HG02571 (cell line): Measurements from ENCODE around the gene FLVCR1.
"Not testable (repeated sequence)": the region's sequence is repeated elsewhere in the genome, so short reads cannot be mapped to it uniquely, and the experiment has no call there.

Experiments used
- ATAC-seq: cut with Tn5 transposase; IDR thresholded peaks from one replicate; pipeline ENCODE4 v1.9.1; 2021; ENCODE audit warnings: mild to moderate bottlenecking, moderate library complexity; ENCODE audit not compliant: unreplicated experiment

Gene FLVCR1

GRCh38 chr1:212858461-212859265 lies 588 bp downstream of the FLVCR1 start:
- ATAC-seq, result peak; percentile 18

- ATAC-seq, result no peak
Measured at GRCh38 chr1:212860713-212861581, 2.9 kb downstream of the FLVCR1 start.

- no peak for ATAC-seq
Measured at GRCh38 chr1:212862111-212862690, 4.1 kb downstream of the FLVCR1 start.

- not testable (repeated sequence) for ATAC-seq
Measured at GRCh38 chr1:212863345-212863744, 5.3 kb downstream of the FLVCR1 start.

GRCh38 chr1:212864201-212864600 lies 6.1 kb downstream of the FLVCR1 start:
- ATAC-seq, result no peak

- no peak for ATAC-seq
Measured at GRCh38 chr1:212867192-212867591, 9.1 kb downstream of the FLVCR1 start.

- ATAC-seq, result no peak
Measured at GRCh38 chr1:212871976-212872375, 13.9 kb downstream of the FLVCR1 start.

GRCh38 chr1:212873518-212873917 lies 15.4 kb downstream of the FLVCR1 start:
- ATAC-seq, result peak; percentile 67

GRCh38 chr1:212878418-212878817 lies 20.3 kb downstream of the FLVCR1 start:
- no peak for ATAC-seq

GRCh38 chr1:212879947-212880690 lies 22.0 kb downstream of the FLVCR1 start:
- no peak for ATAC-seq

- ATAC-seq, result no peak
Measured at GRCh38 chr1:212884592-212884991, 26.5 kb downstream of the FLVCR1 start.

GRCh38 chr1:212892108-212892507 lies 34.0 kb downstream of the FLVCR1 start:
- no peak for ATAC-seq

- no peak for ATAC-seq
Measured at GRCh38 chr1:212899845-212900244, 41.8 kb downstream of the FLVCR1 start.

GRCh38 chr1:212901290-212901689 lies 43.2 kb downstream of the FLVCR1 start:
- no peak for ATAC-seq

- ATAC-seq, result no peak
Measured at GRCh38 chr1:212902054-212902453, 44.0 kb downstream of the FLVCR1 start.

GRCh38 chr1:212903664-212904063 lies 45.6 kb downstream of the FLVCR1 start:
- no peak for ATAC-seq

GRCh38 chr1:212908071-212908470 lies 50.0 kb downstream of the FLVCR1 start:
- ATAC-seq, result not testable (repeated sequence)

GRCh38 chr1:212908971-212909370 lies 50.9 kb downstream of the FLVCR1 start:
- no peak for ATAC-seq

GRCh38 chr1:212909652-212910063 lies 51.6 kb downstream of the FLVCR1 start:
- ATAC-seq, result no peak

- not testable (repeated sequence) for ATAC-seq
Measured at GRCh38 chr1:212910213-212910612, 52.1 kb downstream of the FLVCR1 start.

GRCh38 chr1:212913638-212914037 lies 55.6 kb downstream of the FLVCR1 start:
- not testable (repeated sequence) for ATAC-seq
